ENCODE results near the gene GNB1.
"Not testable (repeated sequence)": the region's sequence is repeated elsewhere in the genome, so short reads cannot be mapped to it uniquely, and the experiment has no call there.

GNB1 gene

GRCh38 chr1:1890506-1891348 lies at the start of gene GNB1:
Gene GNB1, minus strand, starts transcription at chr1:1891087. Its CDS starts 65,634 bp downstream, at chr1:1825453.
- DNase-seq = peak; percentile 94

GRCh38 chr1:1940123-1940425 lies 49.2 kb upstream of the GNB1 start:
- no peak for DNase-seq

GRCh38 chr1:1939296-1940122 lies 48.6 kb upstream of the GNB1 start:
- peak; percentile 8 for DNase-seq

GRCh38 chr1:1938613-1939295 lies 47.9 kb upstream of the GNB1 start:
- DNase-seq = peak; percentile 9

- no peak for DNase-seq
Observed at GRCh38 chr1:1938276-1938573, 47.3 kb upstream of the GNB1 start.

GRCh38 chr1:1937549-1938275 lies 46.8 kb upstream of the GNB1 start:
- peak; percentile 10 for DNase-seq

GRCh38 chr1:1937061-1937460 lies 46.2 kb upstream of the GNB1 start:
- peak; percentile 9 for DNase-seq

GRCh38 chr1:1934848-1935247 lies 44.0 kb upstream of the GNB1 start:
- DNase-seq = not testable (repeated sequence)

GRCh38 chr1:1929639-1930545 lies 39.0 kb upstream of the GNB1 start:
- no peak for DNase-seq

GRCh38 chr1:1929102-1929638 lies 38.3 kb upstream of the GNB1 start:
- DNase-seq = no peak

GRCh38 chr1:1928231-1929101 lies 37.6 kb upstream of the GNB1 start:
- no peak for DNase-seq

- no peak for DNase-seq
Observed at GRCh38 chr1:1927751-1928150, 36.9 kb upstream of the GNB1 start.

- DNase-seq = no peak
Observed at GRCh38 chr1:1926886-1927660, 36.2 kb upstream of the GNB1 start.

GRCh38 chr1:1926346-1926811 lies 35.5 kb upstream of the GNB1 start:
- DNase-seq = no peak

GRCh38 chr1:1925437-1926345 lies 34.8 kb upstream of the GNB1 start:
- no peak for DNase-seq

- no peak for DNase-seq
Observed at GRCh38 chr1:1924849-1925248, 34.0 kb upstream of the GNB1 start.

GRCh38 chr1:1924386-1924785 lies 33.5 kb upstream of the GNB1 start:
- peak; percentile 68 for DNase-seq

Measured in femur (tissue), 1 donor.